ENCODE data around the gene CX3CL1. TPM values are rescaled to one million over a fixed set of nuclear protein-coding genes. Genes with fewer than 3 reads are reported as not detected.

CX3CL1 gene
- total and polyA plus RNA-seq, 2 donors (not counting 3 experiments of a cell fraction or from before 2014, with no cell fraction given) = 2.0 to 2.3 TPM

DNA sequence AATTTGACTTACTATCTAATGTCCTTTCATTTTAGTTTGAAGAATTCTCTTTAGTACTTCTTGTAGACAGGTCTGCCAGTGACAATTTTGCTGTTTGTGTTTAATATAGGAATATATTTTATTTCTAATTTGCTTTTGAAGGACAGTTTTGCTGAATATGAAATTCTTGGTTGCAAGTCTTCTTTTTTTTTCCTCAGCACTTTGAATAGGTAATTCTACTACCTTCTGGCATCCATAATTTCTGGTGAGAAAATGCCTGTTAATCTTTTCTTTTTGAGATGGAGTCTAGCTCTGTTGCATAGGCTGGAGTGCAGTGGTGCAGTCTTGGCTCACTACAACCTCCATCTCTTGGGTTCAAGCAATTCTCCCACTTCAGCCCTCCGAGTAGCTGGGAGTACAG is 38.9 kb upstream of the CX3CL1 start:
- TF ChIP-seq POLR2A (IDR thresholded peaks at IDR 0.05; ENCODE audit: low read depth, low read length) (no peak), POLR2AphosphoS5 (IDR thresholded peaks at IDR 0.05; ENCODE audit: insufficient read depth, low read depth, low read length) (no peak), EZH2 (IDR thresholded peaks at IDR 0.05; ENCODE audit: borderline replicate concordance, low read depth, low read length, severe bottlenecking) (no peak), JUN (IDR thresholded peaks at IDR 0.05; ENCODE audit: borderline replicate concordance, insufficient read depth, insufficient read length, low read depth) (no peak)
- TF ChIP-seq, protein P1, sequence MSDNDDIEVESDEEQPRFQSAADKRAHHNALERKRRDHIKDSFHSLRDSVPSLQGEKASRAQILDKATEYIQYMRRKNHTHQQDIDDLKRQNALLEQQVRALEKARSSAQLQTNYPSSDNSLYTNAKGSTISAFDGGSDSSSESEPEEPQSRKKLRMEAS (IDR thresholded peaks at IDR 0.05; ENCODE audit: insufficient read depth, insufficient read length) = no peak
- CTCF ChIA-PET = interaction anchor here (0.6 to 1.3 kb wide), 5 partner anchors 9 to 83 kb away, joined by 3 to 6 read pairs (median 3); no protein-coding TSS in a partner anchor
- dilution Hi-C loops (cut with MboI; ENCODE audit: extremely low pct_ligation_motif_present, low sequenced_read_pairs) = no loop called here

DNA sequence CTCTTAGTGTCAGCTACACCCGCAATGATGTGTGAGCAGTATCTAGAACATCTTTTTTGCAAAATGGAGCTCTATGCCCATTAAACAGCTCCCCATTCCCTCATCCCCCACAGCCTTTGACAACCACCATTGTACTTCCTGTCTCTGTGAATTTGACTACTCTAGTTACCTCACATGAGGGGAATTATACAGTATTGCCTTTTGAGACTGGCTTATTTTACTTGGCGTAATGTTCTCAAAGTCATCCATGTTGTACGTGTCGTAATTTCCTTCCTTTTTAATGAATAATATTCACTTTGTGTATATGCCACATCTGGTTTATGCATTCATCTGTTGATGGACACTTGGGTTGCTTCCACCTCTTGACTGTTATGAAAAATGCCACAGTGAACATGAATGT is 36.9 kb upstream of the CX3CL1 start:
- peak overlapping the region; percentile 49 for H2AFZ ChIP-seq (ENCODE audit: low read depth, low read length)
- ChIA-PET CTCF (interaction anchor here (0.6 to 2.0 kb wide), 3 partner anchors 19 to 81 kb away, joined by 3 to 7 read pairs (median 3); no protein-coding TSS in a partner anchor), POLR2A (no interaction called here)
- H3K36me3 ChIP-seq (ENCODE audit: control insufficient read depth in 2 of 2, extremely low read depth in 1 of 2, insufficient read depth in 2 of 2, low read length in 2 of 2) = no peaks in the 10 kb centered on the region
- peak overlapping the region; percentile 59 for H3K27ac ChIP-seq (ENCODE audit: insufficient read depth, low read depth, low read length)
- FAIRE-seq (no peak), DNase-seq (ENCODE audit: low read depth, low spot score) (peak; percentile 74)
- H3K4me3 ChIP-seq (replicated peaks in 1 of 3; ENCODE audit: insufficient read depth in 1 of 3, low read depth in 1 of 3, low read length in 3 of 3) = no peak overlapping the region
- no peaks in the 10 kb centered on the region for H3K9me1 ChIP-seq (replicated peaks; ENCODE audit: control insufficient read depth, extremely low read depth, insufficient read depth, low read length)
- H3K9ac ChIP-seq (replicated peaks; ENCODE audit: extremely low read depth, insufficient read depth, low read length) = no peak overlapping the region
- no peaks in the 10 kb centered on the region for H3K9me3 ChIP-seq (replicated peaks; ENCODE audit: control insufficient read depth, insufficient read depth, low read length)
- dilution Hi-C loops (cut with MboI; ENCODE audit: extremely low pct_ligation_motif_present, low sequenced_read_pairs) (no loop called here), intact Hi-C loops (cut with micrococcal nuclease) (loop anchor here (1.0 kb wide), 1 partner anchor 19 kb away; no protein-coding TSS in a partner anchor)
- peaks cover 2% of the 10 kb centered on the region in 2 experiments for H3K27me3 ChIP-seq (ENCODE audit: control insufficient read depth in 2 of 2, insufficient read depth in 2 of 2, low read length in 2 of 2)
- H3K4me2 ChIP-seq (ENCODE audit: insufficient read depth, low read length) = peak overlapping the region; percentile 25
- peaks cover 10% of the 10 kb centered on the region for H3K4me1 ChIP-seq (ENCODE audit: control insufficient read depth, extremely low read depth, insufficient read depth, low read length)
- no peaks in the 10 kb centered on the region for H4K20me1 ChIP-seq (replicated peaks; ENCODE audit: control insufficient read depth, extremely low read depth, insufficient read depth, low read length)
- TF ChIP-seq JUN (IDR thresholded peaks at IDR 0.05; ENCODE audit: borderline replicate concordance, insufficient read depth, insufficient read length, low read depth) = peak; percentile 44
- no peak for TF ChIP-seq CTCF (IDR thresholded peaks at IDR 0.05; ENCODE audit: extremely low read depth in 1 of 2, insufficient read depth in 1 of 2, low read depth in 1 of 2, low read length in 2 of 2)
- TF ChIP-seq, protein P1 (IDR thresholded peaks at IDR 0.05; ENCODE audit: insufficient read depth, insufficient read length) = no peak
- BruUV-seq (replicated peaks) = no TSS peak
- H3K79me2 ChIP-seq (ENCODE audit: control insufficient read depth, insufficient read depth, low read length) = no peaks in the 10 kb centered on the region

More for the DNA sequence above, 38.9 kb upstream of the CX3CL1 start:
- no peak overlapping the region for H3K4me2 ChIP-seq (ENCODE audit: insufficient read depth, low read length)
- no peak overlapping the region for H3K27ac ChIP-seq (ENCODE audit: insufficient read depth, low read depth, low read length)
- FAIRE-seq = no peak
- no peaks in the 10 kb centered on the region for H3K9me3 ChIP-seq (replicated peaks; ENCODE audit: control insufficient read depth, insufficient read depth, low read length)
- H3K79me2 ChIP-seq (ENCODE audit: control insufficient read depth, insufficient read depth, low read length) = no peaks in the 10 kb centered on the region
- POLR2A ChIA-PET = no interaction called here
- BruUV-seq (replicated peaks) = no TSS peak
- H3K4me3 ChIP-seq (replicated peaks in 1 of 3; ENCODE audit: insufficient read depth in 1 of 3, low read depth in 1 of 3, low read length in 3 of 3) = no peak overlapping the region
- H3K36me3 ChIP-seq (ENCODE audit: control insufficient read depth in 2 of 2, extremely low read depth in 1 of 2, insufficient read depth in 2 of 2, low read length in 2 of 2) = no peaks in the 10 kb centered on the region
- intact Hi-C loops (cut with micrococcal nuclease) = no loop called here
- no peak for DNase-seq (ENCODE audit: low read depth, low spot score)
- H3K27me3 ChIP-seq (ENCODE audit: control insufficient read depth in 2 of 2, insufficient read depth in 2 of 2, low read length in 2 of 2) = peaks cover 2% of the 10 kb centered on the region in 2 experiments
- no peaks in the 10 kb centered on the region for H4K20me1 ChIP-seq (replicated peaks; ENCODE audit: control insufficient read depth, extremely low read depth, insufficient read depth, low read length)
- H3K9ac ChIP-seq (replicated peaks; ENCODE audit: extremely low read depth, insufficient read depth, low read length) = no peak overlapping the region
- H3K4me1 ChIP-seq (ENCODE audit: control insufficient read depth, extremely low read depth, insufficient read depth, low read length) = peaks cover 10% of the 10 kb centered on the region
- no peaks in the 10 kb centered on the region for H3K9me1 ChIP-seq (replicated peaks; ENCODE audit: control insufficient read depth, extremely low read depth, insufficient read depth, low read length)
- no peak overlapping the region for H2AFZ ChIP-seq (ENCODE audit: low read depth, low read length)

Measured in endothelial cell of umbilical vein (primary cell).